SK-N-DZ (cell line): ENCODE data around the gene PLCD3.

Experiments used
- DNase-seq: peaks from one replicate; pipeline ENCODE4 v3.0.0-alpha.2; 2015; ENCODE audit warnings: low spot score
- small RNA-seq, 2 experiments: library from RNA; depleted of rRNA; stranded (forward); fragments of <200 nt; gene quantifications; one replicate each; pipeline ENCODE3, GENCODE V24; 2014

PLCD3 gene

GRCh38 chr17:45077643-45078042 is 54.7 kb downstream of the PLCD3 start:
- no peak for DNase-seq

DNA sequence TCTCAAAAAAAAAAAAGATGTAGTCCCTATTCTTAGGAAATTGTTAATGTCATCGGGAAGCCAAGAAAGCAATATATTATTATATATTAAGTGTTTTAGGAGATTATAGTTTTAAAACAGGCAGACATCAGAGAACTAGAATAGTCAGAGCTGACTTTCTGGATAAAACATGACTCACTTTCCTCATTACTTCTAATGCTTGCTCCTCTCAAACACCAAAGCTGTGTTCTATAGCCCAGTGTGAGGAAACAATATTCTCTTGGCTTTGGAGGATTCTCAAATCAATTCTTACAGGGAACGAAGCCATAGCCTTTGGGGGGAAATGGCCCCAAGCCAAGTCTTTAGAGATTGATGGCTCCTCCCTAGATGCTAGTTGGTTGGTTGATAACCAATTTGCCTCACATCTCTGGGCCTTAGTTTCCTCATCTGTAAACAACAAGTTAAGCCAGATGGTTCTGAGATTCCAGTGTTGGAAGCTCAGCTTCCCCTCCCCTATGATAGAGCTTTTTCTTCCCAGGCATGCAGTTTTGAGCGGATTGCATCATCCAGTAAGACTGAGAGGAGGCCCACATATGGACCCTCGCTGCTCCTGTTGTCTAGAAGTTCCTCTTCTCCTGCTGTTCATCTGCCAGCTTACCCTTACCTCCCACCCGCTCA is 58.8 kb downstream of the PLCD3 start:
- DNase-seq: no peak

GRCh38 chr17:45070809-45071208 is 61.5 kb downstream of the PLCD3 start:
- DNase-seq: no peak

- no peak for DNase-seq
These were observed 62.3 kb downstream of the PLCD3 start for GRCh38 chr17:45070001-45070400.

- no peak for DNase-seq
These were observed 64.7 kb downstream of the PLCD3 start for GRCh38 chr17:45067637-45068036.

GRCh38 chr17:45063198-45063597 is 69.1 kb downstream of the PLCD3 start:
- no peak for DNase-seq

DNA sequence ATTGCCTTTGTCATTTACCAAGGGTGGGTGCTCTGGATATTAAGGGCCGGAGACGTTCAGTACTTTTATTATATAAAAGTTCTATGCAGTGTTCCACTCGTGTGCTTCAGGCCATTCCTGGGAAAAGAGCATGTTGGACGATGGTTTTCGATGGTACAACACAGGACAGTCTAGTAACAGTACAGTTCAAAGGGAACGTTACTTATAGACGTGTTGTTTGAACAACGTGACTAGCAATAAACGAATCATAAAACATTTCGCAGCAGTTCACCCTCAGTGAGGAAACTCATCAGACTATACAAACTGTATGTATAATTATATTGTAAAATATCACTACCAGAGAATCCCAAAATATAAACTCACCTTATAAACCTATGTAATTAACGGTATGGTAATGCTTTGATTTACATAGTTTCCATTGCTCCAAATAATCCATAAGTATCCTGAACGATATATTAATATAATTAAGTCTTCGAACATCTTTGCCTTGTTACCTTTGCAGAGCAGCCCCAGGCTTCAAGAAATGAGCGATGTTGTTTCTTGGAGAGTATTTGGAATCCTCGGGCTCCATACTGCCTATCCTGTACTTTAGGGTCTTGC is 70.6 kb downstream of the PLCD3 start:
- no peak for DNase-seq

- DNase-seq: peak; percentile 100
These were observed 71.3 kb downstream of the PLCD3 start, which contains the start of gene NMT1 for GRCh38 chr17:45060797-45061605. TSS of gene NMT1 (plus strand) at chr17:45061317. CDS start at chr17:45061330, 13 bp downstream.

DNA sequence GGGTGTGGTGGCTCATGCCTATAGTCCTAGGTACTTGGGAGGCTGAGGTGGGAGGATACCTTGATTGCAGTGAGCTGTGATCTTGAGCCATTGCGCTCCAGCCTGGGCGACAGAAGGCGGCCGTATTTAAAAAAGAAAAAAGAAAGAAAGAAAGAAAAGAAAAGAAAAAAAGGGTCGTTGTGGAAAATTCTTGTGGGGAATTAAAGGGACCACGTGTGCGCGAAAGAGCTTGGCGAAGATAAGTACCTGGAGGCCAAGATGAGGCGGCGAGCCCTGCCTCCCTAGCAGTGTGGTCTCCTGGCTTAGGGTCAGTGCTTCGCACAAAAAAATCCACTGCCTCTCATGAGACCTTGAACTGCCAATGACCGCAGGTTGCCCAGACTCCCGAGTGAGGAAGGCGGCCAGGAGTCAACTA is 71.9 kb downstream of the PLCD3 start:
- DNase-seq: no peak

Small RNA genes within 50 kb of the gene (small RNA-seq; reads per million reads assigned to genes)
- gene MIR6784 (0 reads per million in 2 experiments), gene RF00019 (0 reads per million in 2 experiments)
